NCI-H128 (cell line): ENCODE data around the gene TRPC5OS.

Source experiments
- DNase-seq: peaks from one replicate; lab custom pipeline; 2025; ENCODE audit not compliant: unreplicated experiment; lab: John Stamatoyannopoulos, UW

TRPC5OS gene

GRCh38 chrX:111892375-111892774 is 16.4 kb downstream of the TRPC5OS start:
- DNase-seq: no peak

GRCh38 chrX:111896148-111896547 is 20.2 kb downstream of the TRPC5OS start:
- DNase-seq: no peak

GRCh38 chrX:111914398-111915090 is 38.6 kb downstream of the TRPC5OS start:
- DNase-seq: no peak

GRCh38 chrX:111917591-111917990 is 41.6 kb downstream of the TRPC5OS start:
- DNase-seq: no peak

GRCh38 chrX:111928456-111928855 is 52.5 kb downstream of the TRPC5OS start:
- no peak for DNase-seq
